AG04450 (cell line): Measurements from ENCODE around the gene L3MBTL4. TPM values are rescaled to one million over a fixed set of nuclear protein-coding genes. Genes with fewer than 3 reads are reported as not detected.

Experiments
- CTCF ChIA-PET: fragments of 300-600, 350-600 bp; formaldehyde crosslinking; extraction: SDS; loops from one replicate; lab custom pipeline; 2022; ENCODE audit warnings: antibody characterized with exemption, inconsistent platforms; lab: Charles Lee
- POLR2A ChIA-PET: fragments of 350-600 bp; formaldehyde crosslinking; extraction: SDS; loops from one replicate; lab custom pipeline; 2021; ENCODE audit warnings: antibody characterized with exemption, inconsistent platforms; lab: Yijun Ruan, JAX
- DNase-seq: peaks from one replicate; pipeline ENCODE4 v3.0.0-alpha.2; 2011; ENCODE audit warnings: low read depth, low spot score
- H3K27ac ChIP-seq: one replicate; pipeline ENCODE4 v1.5.1; 2012; ENCODE audit warnings: low read depth, low read length, control low read depth
- H3K27me3 ChIP-seq: one replicate; pipeline ENCODE4 v1.6.0; 2012; ENCODE audit warnings: low read length; ENCODE audit not compliant: control insufficient read depth, insufficient read depth
- H3K4me3 ChIP-seq: 2 replicates; pipeline ENCODE4 v1.5.1; 2011; ENCODE audit warnings: mild to moderate bottlenecking, low read depth, low read length, control low read depth
- H3K9me3 ChIP-seq: 2 replicates; pipeline ENCODE4 v1.5.1; 2012; ENCODE audit warnings: low read length; ENCODE audit not compliant: control insufficient read depth, insufficient read depth
- CTCF ChIP-seq: IDR thresholded peaks from 2 replicates; pipeline ENCODE4 v1.5.1; 2011; ENCODE audit warnings: low read depth, low read length, control low read depth, inconsistent platforms
- polyA plus RNA-seq: library from polyadenylated mRNA; depleted of rRNA; stranded (reverse); fragments of >200 nt; gene quantifications from 2 replicates; pipeline ENCODE4 v1.2.3, GENCODE V29; 2011

Gene L3MBTL4
- polyA plus RNA-seq, 1 experiment: 0.05 TPM

- no peak for TF ChIP-seq CTCF
- no peak for DNase-seq
- no peaks in the 10 kb centered on the region for H3K9me3 ChIP-seq
- no peak overlapping the region for H3K27ac ChIP-seq
- no peak overlapping the region for H3K4me3 ChIP-seq
- ChIA-PET CTCF (no interaction called here), POLR2A (no interaction called here)
- H3K27me3 ChIP-seq: no peaks in the 10 kb centered on the region
Observed at GRCh38 chr18:6431659-6432318, 17.1 kb upstream of the L3MBTL4 start.

GRCh38 chr18:6428851-6429395 is 14.2 kb upstream of the L3MBTL4 start:
- no peak overlapping the region for H3K27ac ChIP-seq
- no peak for DNase-seq
- POLR2A ChIA-PET: no interaction called here
- no peak for TF ChIP-seq CTCF
- no peak overlapping the region for H3K4me3 ChIP-seq
- no peaks in the 10 kb centered on the region for H3K27me3 ChIP-seq
- no peaks in the 10 kb centered on the region for H3K9me3 ChIP-seq
- CTCF ChIA-PET: no interaction called here

GRCh38 chr18:6427286-6427685 is 12.6 kb upstream of the L3MBTL4 start:
- Histone ChIP-seq H3K4me3 (no peak overlapping the region), H3K9me3 (no peaks in the 10 kb centered on the region), H3K27me3 (no peaks in the 10 kb centered on the region), H3K27ac (no peak overlapping the region)
- TF ChIP-seq CTCF: no peak
- ChIA-PET CTCF (no interaction called here), POLR2A (no interaction called here)
- DNase-seq: no peak

- POLR2A ChIA-PET: no interaction called here
- no peak for DNase-seq
- H3K9me3 ChIP-seq: no peaks in the 10 kb centered on the region
- no peak overlapping the region for H3K4me3 ChIP-seq
- no peaks in the 10 kb centered on the region for H3K27me3 ChIP-seq
- no peak for TF ChIP-seq CTCF
- H3K27ac ChIP-seq: no peak overlapping the region
- CTCF ChIA-PET: no interaction called here
Observed at GRCh38 chr18:6423289-6423688, 8.6 kb upstream of the L3MBTL4 start.

GRCh38 chr18:6414118-6414722 is 491 bp downstream of the L3MBTL4 start:
- H3K9me3 ChIP-seq: no peaks in the 10 kb centered on the region
- CTCF ChIA-PET: no interaction called here
- POLR2A ChIA-PET: no interaction called here
- DNase-seq: no peak
- peak overlapping the region; percentile 39 for H3K4me3 ChIP-seq
- no peak overlapping the region for H3K27ac ChIP-seq
- peaks cover 20% of the 10 kb centered on the region for H3K27me3 ChIP-seq
- no peak for TF ChIP-seq CTCF
